HUES6 (cell line): ENCODE data around the gene MPP2.

Experiments used
- H3K27ac ChIP-seq: 2 replicates; pipeline ENCODE4 v1.7.0; 2013; ENCODE audit warnings: low read depth, mild to moderate bottlenecking, low read length, inconsistent platforms
- H3K27me3 ChIP-seq: 2 replicates; pipeline ENCODE4 v1.6.1; 2013; ENCODE audit warnings: low read length; ENCODE audit not compliant: control insufficient read depth, insufficient read depth
- H3K36me3 ChIP-seq: 2 replicates; pipeline ENCODE4 v1.6.1; 2013; ENCODE audit warnings: low read length; ENCODE audit not compliant: control insufficient read depth, insufficient read depth
- H3K4me1 ChIP-seq: 2 replicates; pipeline ENCODE4 v1.6.1; 2013; ENCODE audit warnings: low read length; ENCODE audit not compliant: control insufficient read depth, insufficient read depth
- H3K4me3 ChIP-seq: 2 replicates; pipeline ENCODE4 v1.5.1; 2013; ENCODE audit warnings: low read depth, low read length
- H3K9ac ChIP-seq: one replicate; pipeline ENCODE4 v1.6.1; 2013; ENCODE audit warnings: mild to moderate bottlenecking, low read length
- H3K9me3 ChIP-seq: 2 replicates; pipeline ENCODE4 v1.6.1; 2013; ENCODE audit warnings: low read depth, low read length; ENCODE audit not compliant: control insufficient read depth, insufficient read depth

The MPP2 gene

GRCh38 chr17:43857957-43858600 is 49.3 kb downstream of the MPP2 start:
- no peak overlapping the region for H3K27ac ChIP-seq
- no peaks in the 10 kb centered on the region; the same call in 1 of the 2 replicates for H3K27me3 ChIP-seq
- H3K9ac ChIP-seq, result no peak overlapping the region
- peaks cover 5% of the 10 kb centered on the region; the same call in 1 of the 2 replicates for H3K4me1 ChIP-seq
- H3K36me3 ChIP-seq, result no peaks in the 10 kb centered on the region
- H3K4me3 ChIP-seq, result no peak overlapping the region
- no peaks in the 10 kb centered on the region for H3K9me3 ChIP-seq

GRCh38 chr17:43857141-43857540 is 50.2 kb downstream of the MPP2 start:
- Histone ChIP-seq H3K9ac (no peak overlapping the region), H3K27me3 (no peaks in the 10 kb centered on the region; the same call in 1 of the 2 replicates), H3K9me3 (no peaks in the 10 kb centered on the region), H3K27ac (no peak overlapping the region), H3K4me1 (peaks cover 5% of the 10 kb centered on the region; the same call in 1 of the 2 replicates), H3K4me3 (no peak overlapping the region), H3K36me3 (no peaks in the 10 kb centered on the region)

DNA sequence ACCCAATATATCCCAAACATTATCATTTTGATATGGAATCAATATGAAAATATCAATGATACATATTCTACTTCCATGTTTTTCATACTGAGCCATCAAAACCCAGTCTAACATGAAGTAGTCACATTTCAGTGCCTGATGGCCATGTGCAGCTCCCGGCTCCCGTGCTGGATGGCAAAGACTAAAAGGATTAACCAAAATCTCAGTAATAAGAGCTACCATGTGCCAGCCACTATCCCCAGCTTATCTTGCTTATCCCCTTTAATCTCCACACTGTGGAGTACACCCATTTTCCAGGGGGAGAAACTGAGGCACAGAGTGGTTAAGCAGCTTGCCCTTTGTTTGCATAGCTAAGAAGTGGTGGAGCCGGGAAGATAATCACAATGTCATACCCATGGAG is 51.2 kb downstream of the MPP2 start:
- Histone ChIP-seq H3K9ac (no peak overlapping the region), H3K27ac (no peak overlapping the region), H3K4me1 (peaks cover 5% of the 10 kb centered on the region; the same call in 1 of the 2 replicates), H3K36me3 (no peaks in the 10 kb centered on the region), H3K9me3 (no peaks in the 10 kb centered on the region), H3K27me3 (no peaks in the 10 kb centered on the region; the same call in 1 of the 2 replicates), H3K4me3 (no peak overlapping the region)

DNA sequence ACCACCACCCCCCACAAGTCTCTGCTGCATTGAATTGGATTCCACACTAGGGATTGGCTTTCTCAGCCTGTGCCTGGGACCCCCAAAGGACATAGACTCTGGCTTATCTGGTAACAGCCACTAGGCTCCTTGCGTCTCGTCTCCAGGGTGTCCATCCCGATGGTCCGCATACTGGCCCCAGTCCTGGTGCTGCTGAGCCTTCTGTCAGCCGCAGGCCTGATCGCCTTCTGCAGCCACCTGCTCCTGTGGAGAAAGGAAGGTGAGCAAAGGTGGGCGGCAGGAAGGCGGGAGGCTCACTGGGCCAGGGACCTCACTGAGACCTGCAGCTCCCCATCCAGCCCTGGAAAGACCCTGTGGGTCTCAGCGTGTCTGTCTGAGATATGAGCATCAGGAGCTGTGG is 52.3 kb downstream of the MPP2 start:
- Histone ChIP-seq H3K4me1 (peaks cover 5% of the 10 kb centered on the region; the same call in 1 of the 2 replicates), H3K36me3 (no peaks in the 10 kb centered on the region), H3K9me3 (no peaks in the 10 kb centered on the region), H3K27me3 (no peaks in the 10 kb centered on the region; the same call in 1 of the 2 replicates), H3K4me3 (no peak overlapping the region), H3K9ac (no peak overlapping the region), H3K27ac (no peak overlapping the region)

GRCh38 chr17:43854498-43854897 is 52.8 kb downstream of the MPP2 start:
- no peak overlapping the region for H3K27ac ChIP-seq
- H3K4me1 ChIP-seq, result peaks cover 5% of the 10 kb centered on the region; the same call in 1 of the 2 replicates
- H3K4me3 ChIP-seq, result no peak overlapping the region
- H3K36me3 ChIP-seq, result no peaks in the 10 kb centered on the region
- no peak overlapping the region for H3K9ac ChIP-seq
- H3K9me3 ChIP-seq, result no peaks in the 10 kb centered on the region
- H3K27me3 ChIP-seq, result no peaks in the 10 kb centered on the region; the same call in 1 of the 2 replicates

DNA sequence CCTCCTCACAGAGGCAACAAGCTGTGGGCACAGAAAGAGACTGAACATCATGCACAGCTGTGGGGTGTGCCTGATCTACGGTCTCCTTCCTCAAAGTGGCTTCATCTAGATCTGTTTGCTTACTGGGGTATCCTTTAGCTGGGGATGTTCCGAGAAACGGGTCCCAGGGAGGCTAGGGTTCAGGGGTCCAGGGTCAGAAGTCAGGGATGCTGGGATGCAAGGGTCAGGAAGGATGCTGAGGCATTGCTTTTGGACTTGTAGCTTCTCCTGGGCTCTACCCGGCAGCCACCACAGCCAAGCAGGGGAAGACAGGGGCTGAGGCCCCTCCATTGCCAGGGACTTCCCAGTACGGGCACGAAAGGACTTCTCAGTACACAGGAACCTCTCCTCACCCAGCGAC is 53.8 kb downstream of the MPP2 start:
- Histone ChIP-seq H3K27ac (no peak overlapping the region), H3K4me3 (no peak overlapping the region), H3K27me3 (peaks cover 4% of the 10 kb centered on the region; the same call in 1 of the 2 replicates), H3K4me1 (peaks cover 5% of the 10 kb centered on the region; the same call in 1 of the 2 replicates), H3K36me3 (no peaks in the 10 kb centered on the region), H3K9ac (no peak overlapping the region), H3K9me3 (no peaks in the 10 kb centered on the region)

GRCh38 chr17:43852571-43852970 is 54.8 kb downstream of the MPP2 start:
- no peaks in the 10 kb centered on the region for H3K36me3 ChIP-seq
- H3K4me1 ChIP-seq, result no peaks in the 10 kb centered on the region
- no peak overlapping the region for H3K4me3 ChIP-seq
- no peak overlapping the region for H3K27ac ChIP-seq
- H3K27me3 ChIP-seq, result peaks cover 8% of the 10 kb centered on the region; the same call in 1 of the 2 replicates
- H3K9ac ChIP-seq, result no peak overlapping the region
- H3K9me3 ChIP-seq, result no peaks in the 10 kb centered on the region

DNA sequence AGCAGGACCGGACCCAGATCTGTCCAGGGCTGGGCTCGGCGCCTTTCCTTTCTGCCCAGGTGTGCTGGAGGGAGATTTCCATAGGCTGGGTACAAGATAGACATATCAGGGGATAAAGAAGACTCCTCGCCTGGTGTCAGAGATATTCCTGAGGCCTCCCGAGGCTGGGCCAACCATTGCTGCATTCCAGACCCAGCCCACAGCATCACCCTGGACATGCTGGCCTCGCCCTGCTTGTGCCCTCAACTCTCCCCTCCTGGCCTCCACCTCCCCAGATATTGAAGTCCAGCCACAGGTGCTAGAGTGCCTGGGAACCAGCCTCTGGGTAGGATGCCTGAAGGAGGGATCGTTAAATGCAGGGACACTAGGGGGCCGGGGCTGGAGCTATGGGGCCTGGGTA is 58.2 kb downstream of the MPP2 start:
- Histone ChIP-seq H3K27ac (no peak overlapping the region), H3K9me3 (no peaks in the 10 kb centered on the region), H3K4me1 (peaks cover 10% of the 10 kb centered on the region), H3K9ac (no peak overlapping the region), H3K36me3 (no peaks in the 10 kb centered on the region), H3K4me3 (no peak overlapping the region), H3K27me3 (peaks cover 8% of the 10 kb centered on the region; the same call in 1 of the 2 replicates)

DNA sequence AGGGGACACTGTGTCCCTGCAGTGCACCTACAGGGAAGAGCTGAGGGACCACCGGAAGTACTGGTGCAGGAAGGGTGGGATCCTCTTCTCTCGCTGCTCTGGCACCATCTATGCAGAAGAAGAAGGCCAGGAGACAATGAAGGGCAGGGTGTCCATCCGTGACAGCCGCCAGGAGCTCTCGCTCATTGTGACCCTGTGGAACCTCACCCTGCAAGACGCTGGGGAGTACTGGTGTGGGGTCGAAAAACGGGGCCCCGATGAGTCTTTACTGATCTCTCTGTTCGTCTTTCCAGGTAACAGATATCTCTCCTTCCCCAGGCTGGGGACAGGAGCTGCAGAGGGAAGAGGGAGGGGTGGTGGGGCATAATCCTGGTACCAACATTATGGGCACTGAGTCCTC is 58.7 kb downstream of the MPP2 start:
- H3K36me3 ChIP-seq, result no peaks in the 10 kb centered on the region
- peaks cover 8% of the 10 kb centered on the region; the same call in 1 of the 2 replicates for H3K27me3 ChIP-seq
- no peak overlapping the region for H3K9ac ChIP-seq
- no peaks in the 10 kb centered on the region for H3K9me3 ChIP-seq
- peaks cover 10% of the 10 kb centered on the region for H3K4me1 ChIP-seq
- no peak overlapping the region for H3K4me3 ChIP-seq
- H3K27ac ChIP-seq, result no peak overlapping the region

- Histone ChIP-seq H3K27ac (no peak within 1 kb of the TSS), H3K36me3 (no peaks in the 10 kb centered on the region), H3K9ac (no peak within 1 kb of the TSS), H3K9me3 (no peaks in the 10 kb centered on the region), H3K4me1 (peaks cover 10% of the 10 kb centered on the region), H3K27me3 (0 out of 2 replicates have a peak, but pooled peaks cover 8% of the 10 kb centered on the region), H3K4me3 (peak within 1 kb of the TSS; percentile 18; the same call in 1 of the 2 replicates)
Measured at GRCh38 chr17:43846963-43847371, 60.4 kb downstream of the MPP2 start, which contains the start of gene CD300LG. Gene CD300LG (plus strand): TSS chr17:43847176. CDS start chr17:43847217, 41 bp downstream.

DNA sequence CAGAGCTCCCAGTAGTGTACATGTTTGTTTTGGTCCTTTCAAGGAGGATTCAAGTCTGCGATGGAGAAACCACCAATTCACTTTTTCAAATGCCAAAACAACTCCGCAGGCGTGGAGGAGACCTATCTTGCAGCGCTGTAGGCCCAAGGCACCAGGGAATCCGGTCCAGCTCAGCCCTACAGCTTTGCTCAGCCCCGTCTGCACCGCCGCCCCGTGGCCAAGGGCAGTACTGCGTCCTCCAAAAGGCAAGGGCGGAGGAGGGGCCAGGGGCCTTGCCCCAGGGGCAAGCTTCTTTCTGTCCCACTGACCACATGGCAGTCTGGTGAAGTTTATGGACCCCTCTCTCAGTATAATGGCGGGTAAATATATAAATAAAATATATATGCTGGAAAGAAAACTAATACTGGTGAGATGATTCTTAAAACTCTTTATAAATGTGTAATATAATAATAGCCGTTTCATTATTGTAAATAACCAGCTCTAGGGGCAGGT is 61.1 kb downstream of the MPP2 start:
- H3K4me3 ChIP-seq, result no peak overlapping the region

More for the DNA sequence above, 61.1 kb downstream of the MPP2 start:
- Histone ChIP-seq H3K36me3 (no peaks in the 10 kb centered on the region), H3K4me1 (peaks cover 10% of the 10 kb centered on the region), H3K9me3 (no peaks in the 10 kb centered on the region), H3K27ac (no peak overlapping the region), H3K27me3 (0 out of 2 replicates have a peak, but pooled peaks cover 8% of the 10 kb centered on the region), H3K9ac (no peak overlapping the region)
